DOHH2 (cell line): ENCODE results near the gene CPED1.

Experiments used
- H3F3A ChIP-seq: fragments of 200-600 bp; sonication (generic), shearing (Covaris generic); 2 replicates; pipeline ENCODE4 v1.6.0; 2016; ENCODE audit warnings: antibody characterized with exemption, mild to moderate bottlenecking; ENCODE audit not compliant: control insufficient read depth, insufficient read depth
- H3K27ac ChIP-seq: fragments of 200-600 bp; sonication (generic); 2 replicates; pipeline ENCODE4 v1.5.1; 2014; ENCODE audit warnings: low read depth, mild to moderate bottlenecking, low read length, moderate library complexity
- H3K27me3 ChIP-seq: fragments of 200-600 bp; sonication (generic); 2 replicates; pipeline ENCODE4 v1.6.1; 2014; ENCODE audit warnings: mild to moderate bottlenecking, low read length, mixed read lengths; ENCODE audit not compliant: control insufficient read depth
- H3K36me3 ChIP-seq: fragments of 200-600 bp; sonication (generic); 2 replicates; pipeline ENCODE4 v1.6.1; 2014; ENCODE audit warnings: mild to moderate bottlenecking, low read length, moderate library complexity, mixed read lengths; ENCODE audit not compliant: control insufficient read depth
- H3K4me1 ChIP-seq: fragments of 200-600 bp; sonication (generic); 2 replicates; pipeline ENCODE4 v1.6.1; 2014; ENCODE audit warnings: mild to moderate bottlenecking, low read length, mixed read lengths; ENCODE audit not compliant: control insufficient read depth
- H3K4me2 ChIP-seq: fragments of 200-600 bp; sonication (generic); 2 replicates; pipeline ENCODE4 v1.6.0; 2014; ENCODE audit warnings: mild to moderate bottlenecking, low read length, moderate library complexity
- H3K4me3 ChIP-seq: fragments of 200-600 bp; sonication (generic); 2 replicates; pipeline ENCODE4 v1.5.1; 2014; ENCODE audit warnings: mild to moderate bottlenecking, low read length, mixed read lengths
- H3K79me2 ChIP-seq: fragments of 200-600 bp; sonication (generic); 2 replicates; pipeline ENCODE4 v1.6.1; 2014; ENCODE audit warnings: mild to moderate bottlenecking, low read length, mixed read lengths; ENCODE audit not compliant: control insufficient read depth
- H3K9me2 ChIP-seq: fragments of 200-600 bp; sonication (generic); replicated peaks from 2 replicates; pipeline ENCODE4 v1.6.1; 2014; ENCODE audit warnings: mild to moderate bottlenecking, low read length, mixed read lengths; ENCODE audit not compliant: control insufficient read depth
- H3K9me3 ChIP-seq: fragments of 200-600 bp; sonication (generic); 2 replicates; pipeline ENCODE4 v1.6.1; 2014; ENCODE audit warnings: antibody characterized with exemption, low read length, mixed read lengths; ENCODE audit not compliant: control insufficient read depth, insufficient read depth
- H4K20me1 ChIP-seq: fragments of 200-600 bp; sonication (generic); 2 replicates; pipeline ENCODE4 v1.6.0; 2014; ENCODE audit warnings: low read depth, mild to moderate bottlenecking, antibody characterized with exemption, low read length, moderate library complexity; ENCODE audit not compliant: control insufficient read depth, insufficient read depth
- CTCF ChIP-seq: fragments of 200-600 bp; sonication (generic); IDR thresholded peaks from one replicate; pipeline ENCODE4 v1.5.1; 2014; ENCODE audit warnings: antibody characterized with exemption, mild to moderate bottlenecking, low read depth, low read length; ENCODE audit not compliant: poor library complexity, severe bottlenecking
- EZH2phosphoT487 ChIP-seq: fragments of 200-600 bp; sonication (generic); IDR thresholded peaks from 2 replicates; pipeline ENCODE4 v1.6.1; 2017; ENCODE audit warnings: borderline replicate concordance, mild to moderate bottlenecking, antibody characterized with exemption, low read length, moderate library complexity, mixed read lengths

The CPED1 gene

DNA sequence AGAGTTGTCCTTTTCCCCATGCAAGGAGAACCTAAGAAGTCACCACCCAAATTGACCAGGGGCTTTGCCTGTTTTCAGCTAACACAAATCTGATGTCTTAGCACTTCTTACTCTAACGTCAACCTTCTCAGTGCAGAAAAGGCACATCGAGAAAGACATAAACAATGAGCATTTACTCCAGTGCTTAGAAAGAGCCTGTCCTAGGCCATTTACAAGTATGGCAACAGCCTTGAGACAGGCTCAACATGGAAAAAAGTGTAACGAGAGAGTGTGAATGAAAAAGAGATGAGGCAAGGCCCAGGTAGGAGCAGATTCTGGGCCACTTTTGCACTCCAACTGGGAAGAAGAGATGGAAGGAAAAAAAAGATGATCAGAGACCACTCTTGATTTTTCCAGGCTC lies 54.4 kb downstream of the CPED1 start:
- no peaks in the 10 kb centered on the region for H3K9me3 ChIP-seq
- H3K4me2 ChIP-seq, result no peak overlapping the region
- no peaks in the 10 kb centered on the region for H3K79me2 ChIP-seq
- no peak overlapping the region for H3K4me3 ChIP-seq
- no peaks in the 10 kb centered on the region for H4K20me1 ChIP-seq
- H3K4me1 ChIP-seq, result no peaks in the 10 kb centered on the region
- TF ChIP-seq CTCF (no peak), EZH2phosphoT487 (no peak)
- no peaks in the 10 kb centered on the region for H3K9me2 ChIP-seq
- no peak overlapping the region for H3K27ac ChIP-seq
- 0 out of 2 replicates have a peak, but pooled peaks cover 2% of the 10 kb centered on the region for H3K27me3 ChIP-seq
- no peaks in the 10 kb centered on the region for H3F3A ChIP-seq
- H3K36me3 ChIP-seq, result no peaks in the 10 kb centered on the region

DNA sequence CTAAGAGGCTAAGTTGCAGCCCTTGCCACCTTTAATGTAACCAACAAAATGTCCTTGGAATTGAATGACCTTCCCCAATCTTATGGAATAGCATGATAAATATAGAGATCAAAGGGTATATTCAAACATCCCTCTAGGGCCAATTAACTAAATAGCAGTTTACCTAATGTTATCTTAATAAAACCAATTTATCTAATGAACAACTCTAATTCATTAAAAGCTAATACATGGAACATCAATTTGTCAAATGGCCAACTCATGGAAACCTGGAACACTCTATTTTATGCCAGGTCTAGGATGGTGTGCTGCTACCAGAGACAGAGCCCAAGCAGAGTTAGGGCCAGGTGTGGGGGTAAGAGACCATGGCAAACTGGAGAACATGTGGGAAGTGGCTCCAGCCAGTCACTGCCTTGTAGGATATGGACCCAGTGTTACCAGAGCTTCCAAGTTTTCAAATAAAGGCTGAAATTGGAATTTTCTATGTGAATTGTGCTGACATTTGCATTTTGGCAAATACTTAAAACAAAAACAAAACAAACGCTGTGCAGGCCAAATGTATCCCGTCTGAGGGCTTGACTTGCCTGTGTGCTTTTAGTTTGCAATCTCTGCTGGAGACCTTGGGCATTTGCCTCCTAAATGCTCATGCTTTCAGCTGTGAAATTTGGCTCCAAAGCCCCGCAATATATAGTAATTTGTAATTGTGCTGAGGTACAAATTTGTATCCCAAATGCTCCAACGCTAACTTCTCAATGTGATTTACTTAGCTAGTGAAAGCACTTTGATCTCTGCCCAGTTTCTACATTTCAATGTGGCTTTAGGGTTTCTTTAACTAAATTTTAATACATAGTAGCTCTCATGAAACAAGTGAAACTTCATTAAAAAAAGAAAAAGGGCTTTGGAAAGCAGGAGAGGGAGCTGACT lies 55.1 kb downstream of the CPED1 start:
- no peaks in the 10 kb centered on the region for H3K4me1 ChIP-seq
- no peaks in the 10 kb centered on the region for H3K79me2 ChIP-seq
- H3K4me2 ChIP-seq, result no peak overlapping the region
- no peaks in the 10 kb centered on the region for H4K20me1 ChIP-seq
- 0 out of 2 replicates have a peak, but pooled peaks cover 2% of the 10 kb centered on the region for H3K27me3 ChIP-seq
- no peaks in the 10 kb centered on the region for H3F3A ChIP-seq
- H3K27ac ChIP-seq, result no peak overlapping the region
- H3K9me2 ChIP-seq, result no peaks in the 10 kb centered on the region
- TF ChIP-seq EZH2phosphoT487 (no peak), CTCF (no peak)
- H3K36me3 ChIP-seq, result no peaks in the 10 kb centered on the region
- no peak overlapping the region for H3K4me3 ChIP-seq
- no peaks in the 10 kb centered on the region for H3K9me3 ChIP-seq

- Histone ChIP-seq H3K79me2 (no peaks in the 10 kb centered on the region), H3K9me2 (no peaks in the 10 kb centered on the region), H3F3A (no peaks in the 10 kb centered on the region), H3K9me3 (no peaks in the 10 kb centered on the region), H4K20me1 (no peaks in the 10 kb centered on the region), H3K27me3 (0 out of 2 replicates have a peak, but pooled peaks cover 2% of the 10 kb centered on the region), H3K27ac (no peak overlapping the region), H3K4me2 (no peak overlapping the region), H3K4me1 (no peaks in the 10 kb centered on the region), H3K36me3 (no peaks in the 10 kb centered on the region), H3K4me3 (no peak overlapping the region)
- no peak for TF ChIP-seq CTCF
- no peak for TF ChIP-seq EZH2phosphoT487
These were observed 56.6 kb downstream of the CPED1 start for GRCh38 chr7:121045090-121045489.
